ENCODE results near the gene SMC3. TPM values are rescaled to one million over a fixed set of nuclear protein-coding genes. Genes with fewer than 3 reads are reported as not detected.

SMC3 gene
- total and polyA plus RNA-seq, 2 of the 13 experiments (the other 11 are each of a cell fraction or from before 2014, with no cell fraction given) = 11.7 to 48.0 TPM

DNA sequence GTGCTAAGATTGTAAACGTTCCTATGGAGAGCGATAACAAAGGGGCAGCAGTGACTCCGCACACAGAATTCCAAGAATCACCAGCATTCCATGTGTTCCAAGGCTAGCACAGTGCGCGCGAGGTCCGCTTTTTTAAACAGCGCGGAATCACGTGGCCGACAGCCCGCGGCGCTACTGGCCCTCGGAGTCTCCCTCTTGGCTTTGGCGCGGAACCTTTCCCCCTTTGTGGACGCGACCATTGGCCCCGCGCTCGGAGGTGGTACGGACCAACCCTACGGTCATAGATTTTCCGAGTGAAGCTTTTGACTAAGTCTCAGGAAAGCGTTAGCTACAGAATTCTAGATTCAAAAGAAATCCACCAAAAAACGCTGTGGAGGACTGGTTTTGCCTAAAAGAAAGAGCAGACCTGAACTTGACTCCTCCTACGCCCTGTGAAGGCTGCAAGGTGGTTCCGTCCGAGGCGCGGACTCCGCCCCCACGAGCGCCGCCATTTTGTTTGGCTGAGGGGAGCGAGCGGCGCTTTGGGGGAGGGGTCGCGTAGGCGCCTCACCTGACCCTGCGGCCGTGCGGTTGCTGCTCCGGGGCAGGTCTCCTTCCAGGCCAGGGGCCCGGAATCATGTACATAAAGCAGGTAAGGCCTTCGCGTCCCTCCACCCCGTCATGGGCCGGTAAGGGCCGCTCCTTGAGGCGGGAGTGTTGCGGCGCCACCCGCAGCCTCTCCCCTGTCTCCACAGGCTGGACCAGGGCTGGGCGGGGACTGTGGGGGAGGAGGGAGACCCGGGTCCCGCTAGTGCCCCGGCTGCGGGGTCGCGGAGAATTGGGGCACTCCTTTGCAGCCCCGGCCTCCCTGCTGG is at the start of gene SMC3 (continued):
- TF ChIP-seq GLI4 (CRISPR knock-in tag; IDR thresholded peaks at IDR 0.05; ENCODE audit: borderline replicate concordance) (peak; percentile 72; the same call in 1 of the 2 replicates), NRL (CRISPR knock-in tag; IDR thresholded peaks at IDR 0.05; ENCODE audit: borderline replicate concordance) (peak; percentile 65; the same call in 1 of the 2 replicates), KLF6 (CRISPR knock-in tag; IDR thresholded peaks at IDR 0.05) (peak; percentile 5; the same call in 1 of the 2 replicates), RARA (CRISPR knock-in tag; IDR thresholded peaks at IDR 0.05) (peak; percentile 47; the same call in 1 of the 2 replicates), ZNF44 (CRISPR knock-in tag; IDR thresholded peaks at IDR 0.05) (0 out of 2 replicates have a peak, but pooled peaks have one; percentile 27), CREM (IDR thresholded peaks at IDR 0.05) (peak; percentile 52; the same call in 1 of the 2 replicates), CREM (CRISPR knock-in tag; IDR thresholded peaks at IDR 0.05) (no peak), ZNF878 (CRISPR knock-in tag; IDR thresholded peaks at IDR 0.05) (peak; percentile 99), ZNF331 (CRISPR knock-in tag; IDR thresholded peaks at IDR 0.05) (peak; percentile 56), AGO2 (optimal IDR thresholded peaks at IDR 0.05; ENCODE audit: low read depth, low read length) (peak; percentile 70), ZNF614 (CRISPR knock-in tag; IDR thresholded peaks at IDR 0.05; ENCODE audit: borderline replicate concordance) (peak; percentile 45; the same call in 1 of the 2 replicates), SNAI1 (CRISPR knock-in tag; IDR thresholded peaks at IDR 0.05; ENCODE audit: borderline replicate concordance) (no peak), ZNF589 (CRISPR knock-in tag; conservative IDR thresholded peaks at IDR 0.05) (peak; percentile 80; the same call in 1 of the 2 replicates), ZNF224 (CRISPR knock-in tag; IDR thresholded peaks at IDR 0.05) (peak; percentile 69; the same call in 1 of the 2 replicates), NCOA5 (CRISPR knock-in tag; IDR thresholded peaks at IDR 0.05) (no peak), KDM5A (IDR thresholded peaks at IDR 0.05; ENCODE audit: borderline replicate concordance, low read length) (0 out of 2 replicates have a peak, but pooled peaks have one; percentile 49)
- TF ChIP-seq, protein P1, sequence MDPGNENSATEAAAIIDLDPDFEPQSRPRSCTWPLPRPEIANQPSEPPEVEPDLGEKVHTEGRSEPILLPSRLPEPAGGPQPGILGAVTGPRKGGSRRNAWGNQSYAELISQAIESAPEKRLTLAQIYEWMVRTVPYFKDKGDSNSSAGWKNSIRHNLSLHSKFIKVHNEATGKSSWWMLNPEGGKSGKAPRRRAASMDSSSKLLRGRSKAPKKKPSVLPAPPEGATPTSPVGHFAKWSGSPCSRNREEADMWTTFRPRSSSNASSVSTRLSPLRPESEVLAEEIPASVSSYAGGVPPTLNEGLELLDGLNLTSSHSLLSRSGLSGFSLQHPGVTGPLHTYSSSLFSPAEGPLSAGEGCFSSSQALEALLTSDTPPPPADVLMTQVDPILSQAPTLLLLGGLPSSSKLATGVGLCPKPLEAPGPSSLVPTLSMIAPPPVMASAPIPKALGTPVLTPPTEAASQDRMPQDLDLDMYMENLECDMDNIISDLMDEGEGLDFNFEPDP (CRISPR knock-in tag; conservative IDR thresholded peaks at IDR 0.05) = no peak
- TF ChIP-seq, protein P2, sequence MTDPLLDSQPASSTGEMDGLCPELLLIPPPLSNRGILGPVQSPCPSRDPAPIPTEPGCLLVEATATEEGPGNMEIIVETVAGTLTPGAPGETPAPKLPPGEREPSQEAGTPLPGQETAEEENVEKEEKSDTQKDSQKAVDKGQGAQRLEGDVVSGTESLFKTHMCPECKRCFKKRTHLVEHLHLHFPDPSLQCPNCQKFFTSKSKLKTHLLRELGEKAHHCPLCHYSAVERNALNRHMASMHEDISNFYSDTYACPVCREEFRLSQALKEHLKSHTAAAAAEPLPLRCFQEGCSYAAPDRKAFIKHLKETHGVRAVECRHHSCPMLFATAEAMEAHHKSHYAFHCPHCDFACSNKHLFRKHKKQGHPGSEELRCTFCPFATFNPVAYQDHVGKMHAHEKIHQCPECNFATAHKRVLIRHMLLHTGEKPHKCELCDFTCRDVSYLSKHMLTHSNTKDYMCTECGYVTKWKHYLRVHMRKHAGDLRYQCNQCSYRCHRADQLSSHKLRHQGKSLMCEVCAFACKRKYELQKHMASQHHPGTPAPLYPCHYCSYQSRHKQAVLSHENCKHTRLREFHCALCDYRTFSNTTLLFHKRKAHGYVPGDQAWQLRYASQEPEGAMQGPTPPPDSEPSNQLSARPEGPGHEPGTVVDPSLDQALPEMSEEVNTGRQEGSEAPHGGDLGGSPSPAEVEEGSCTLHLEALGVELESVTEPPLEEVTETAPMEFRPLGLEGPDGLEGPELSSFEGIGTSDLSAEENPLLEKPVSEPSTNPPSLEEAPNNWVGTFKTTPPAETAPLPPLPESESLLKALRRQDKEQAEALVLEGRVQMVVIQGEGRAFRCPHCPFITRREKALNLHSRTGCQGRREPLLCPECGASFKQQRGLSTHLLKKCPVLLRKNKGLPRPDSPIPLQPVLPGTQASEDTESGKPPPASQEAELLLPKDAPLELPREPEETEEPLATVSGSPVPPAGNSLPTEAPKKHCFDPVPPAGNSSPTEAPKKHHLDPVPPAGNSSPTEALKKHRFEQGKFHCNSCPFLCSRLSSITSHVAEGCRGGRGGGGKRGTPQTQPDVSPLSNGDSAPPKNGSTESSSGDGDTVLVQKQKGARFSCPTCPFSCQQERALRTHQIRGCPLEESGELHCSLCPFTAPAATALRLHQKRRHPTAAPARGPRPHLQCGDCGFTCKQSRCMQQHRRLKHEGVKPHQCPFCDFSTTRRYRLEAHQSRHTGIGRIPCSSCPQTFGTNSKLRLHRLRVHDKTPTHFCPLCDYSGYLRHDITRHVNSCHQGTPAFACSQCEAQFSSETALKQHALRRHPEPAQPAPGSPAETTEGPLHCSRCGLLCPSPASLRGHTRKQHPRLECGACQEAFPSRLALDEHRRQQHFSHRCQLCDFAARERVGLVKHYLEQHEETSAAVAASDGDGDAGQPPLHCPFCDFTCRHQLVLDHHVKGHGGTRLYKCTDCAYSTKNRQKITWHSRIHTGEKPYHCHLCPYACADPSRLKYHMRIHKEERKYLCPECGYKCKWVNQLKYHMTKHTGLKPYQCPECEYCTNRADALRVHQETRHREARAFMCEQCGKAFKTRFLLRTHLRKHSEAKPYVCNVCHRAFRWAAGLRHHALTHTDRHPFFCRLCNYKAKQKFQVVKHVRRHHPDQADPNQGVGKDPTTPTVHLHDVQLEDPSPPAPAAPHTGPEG (CRISPR knock-in tag; IDR thresholded peaks at IDR 0.05) = peak; percentile 86
